Neural progenitor cell (in vitro differentiated cells): ENCODE data around the gene MYRIP. TPM values are rescaled to one million over a fixed set of nuclear protein-coding genes. Genes with fewer than 3 reads are reported as not detected.

ENCODE experiments used
- DNase-seq: peaks from one replicate; pipeline ENCODE4 v3.0.0-alpha.2; 2016; ENCODE audit warnings: low spot score
- H2AFZ ChIP-seq: fragments of 200-600 bp; sonication (generic); replicated peaks from 2 replicates; pipeline ENCODE4 v1.6.1; 2016; ENCODE audit warnings: antibody characterized with exemption
- H3F3A ChIP-seq: fragments of 200-600 bp; sonication (generic); 2 replicates; pipeline ENCODE4 v1.6.1; 2016; ENCODE audit warnings: antibody characterized with exemption, low read depth
- H3K27ac ChIP-seq: fragments of 200-600 bp; sonication (generic); 2 replicates; pipeline ENCODE4 v1.5.1; 2016; ENCODE audit warnings: mild to moderate bottlenecking
- H3K27me3 ChIP-seq: fragments of 200-600 bp; sonication (generic); 2 replicates; pipeline ENCODE4 v1.6.1; 2016; ENCODE audit warnings: mild to moderate bottlenecking, moderate library complexity
- H3K36me3 ChIP-seq: fragments of 200-600 bp; sonication (generic); 2 replicates; pipeline ENCODE4 v1.5.1; 2016
- H3K4me1 ChIP-seq: fragments of 200-600 bp; sonication (generic); 2 replicates; pipeline ENCODE4 v1.6.1; 2016; ENCODE audit warnings: mixed run types
- H3K4me2 ChIP-seq: fragments of 200-600 bp; sonication (generic); 2 replicates; pipeline ENCODE4 v1.6.1; 2016
- H3K4me3 ChIP-seq: fragments of 200-600 bp; sonication (generic); 2 replicates; pipeline ENCODE4 v1.5.1; 2016
- H3K79me2 ChIP-seq: fragments of 200-600 bp; sonication (generic); 2 replicates; pipeline ENCODE4 v1.6.1; 2016; ENCODE audit warnings: low read depth
- H3K9ac ChIP-seq: fragments of 200-600 bp; sonication (generic); 2 replicates; pipeline ENCODE4 v1.6.1; 2016
- H3K9me3 ChIP-seq: fragments of 200-600 bp; sonication (generic); 2 replicates; pipeline ENCODE4 v1.5.1; 2016; ENCODE audit warnings: low read depth
- H4K20me1 ChIP-seq: fragments of 200-600 bp; sonication (generic); 2 replicates; pipeline ENCODE4 v1.6.1; 2016; ENCODE audit warnings: low read depth
- H3K27ac Mint-ChIP-seq: 3 replicates; pipeline ENCODE4 v1.8.0; 2021; ENCODE audit warnings: mixed read lengths
- H3K27me3 Mint-ChIP-seq: 2 replicates; pipeline ENCODE4 v1.8.0; 2022; ENCODE audit warnings: low read depth, mild to moderate bottlenecking, inconsistent platforms, moderate library complexity, mixed read lengths; ENCODE audit not compliant: insufficient read depth
- H3K36me3 Mint-ChIP-seq: 3 replicates; pipeline ENCODE4 v1.8.0; 2021; ENCODE audit warnings: mixed read lengths
- H3K4me1 Mint-ChIP-seq: 3 replicates; pipeline ENCODE4 v1.8.0; 2021; ENCODE audit warnings: mixed read lengths
- H3K4me3 Mint-ChIP-seq: 3 replicates; pipeline ENCODE4 v1.8.0; 2021; ENCODE audit warnings: mild to moderate bottlenecking, moderate library complexity, mixed read lengths
- H3K9me3 Mint-ChIP-seq: 3 replicates; pipeline ENCODE4 v1.8.0; 2020; ENCODE audit warnings: mixed read lengths
- EZH2 ChIP-seq: fragments of 200-600 bp; sonication (generic); IDR thresholded peaks from 2 replicates; pipeline ENCODE4 v1.6.1; 2017; ENCODE audit warnings: antibody characterized with exemption, mild to moderate bottlenecking, moderate library complexity
- EZH2phosphoT487 ChIP-seq: fragments of 200-600 bp; sonication (generic); IDR thresholded peaks from 2 replicates; pipeline ENCODE4 v1.6.1; 2017; ENCODE audit warnings: antibody characterized with exemption
- total RNA-seq: library from RNA; depleted of rRNA; stranded (reverse); fragments of >200 nt; gene quantifications from 2 replicates; pipeline ENCODE4 v1.2.3, GENCODE V29; 2015; ENCODE audit warnings: low replicate concordance
- TF ChIP-seq, protein P1 (sequence below): fragments of 200-600 bp; sonication (generic); IDR thresholded peaks from 2 replicates; pipeline ENCODE4 v1.5.1; 2017; ENCODE audit warnings: antibody characterized with exemption, mild to moderate bottlenecking

Gene MYRIP
- total RNA-seq, 1 donor from 2014 or later: 0.62 TPM

- H3K4me3 Mint-ChIP-seq: no peak overlapping the region
- no peak for DNase-seq
- TF ChIP-seq EZH2phosphoT487: no peak
- TF ChIP-seq EZH2: no peak
- TF ChIP-seq, protein P1, sequence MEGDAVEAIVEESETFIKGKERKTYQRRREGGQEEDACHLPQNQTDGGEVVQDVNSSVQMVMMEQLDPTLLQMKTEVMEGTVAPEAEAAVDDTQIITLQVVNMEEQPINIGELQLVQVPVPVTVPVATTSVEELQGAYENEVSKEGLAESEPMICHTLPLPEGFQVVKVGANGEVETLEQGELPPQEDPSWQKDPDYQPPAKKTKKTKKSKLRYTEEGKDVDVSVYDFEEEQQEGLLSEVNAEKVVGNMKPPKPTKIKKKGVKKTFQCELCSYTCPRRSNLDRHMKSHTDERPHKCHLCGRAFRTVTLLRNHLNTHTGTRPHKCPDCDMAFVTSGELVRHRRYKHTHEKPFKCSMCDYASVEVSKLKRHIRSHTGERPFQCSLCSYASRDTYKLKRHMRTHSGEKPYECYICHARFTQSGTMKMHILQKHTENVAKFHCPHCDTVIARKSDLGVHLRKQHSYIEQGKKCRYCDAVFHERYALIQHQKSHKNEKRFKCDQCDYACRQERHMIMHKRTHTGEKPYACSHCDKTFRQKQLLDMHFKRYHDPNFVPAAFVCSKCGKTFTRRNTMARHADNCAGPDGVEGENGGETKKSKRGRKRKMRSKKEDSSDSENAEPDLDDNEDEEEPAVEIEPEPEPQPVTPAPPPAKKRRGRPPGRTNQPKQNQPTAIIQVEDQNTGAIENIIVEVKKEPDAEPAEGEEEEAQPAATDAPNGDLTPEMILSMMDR: no peak
- Histone ChIP-seq H3K79me2 (no peaks in the 10 kb centered on the region), H3F3A (no peaks in the 10 kb centered on the region), H3K4me2 (no peak overlapping the region), H3K4me1 (no peaks in the 10 kb centered on the region), H3K9ac (no peak overlapping the region), H4K20me1 (no peaks in the 10 kb centered on the region), H3K27ac (no peak overlapping the region), H3K9me3 (no peaks in the 10 kb centered on the region), H3K36me3 (no peaks in the 10 kb centered on the region), H2AFZ (no peak overlapping the region), H3K4me3 (no peak overlapping the region), H3K27me3 (no peaks in the 10 kb centered on the region)
- no peaks in the 10 kb centered on the region for H3K27me3 Mint-ChIP-seq
- no peak overlapping the region for H3K27ac Mint-ChIP-seq
- no peaks in the 10 kb centered on the region for H3K4me1 Mint-ChIP-seq
- H3K36me3 Mint-ChIP-seq: no peaks in the 10 kb centered on the region
- no peaks in the 10 kb centered on the region for H3K9me3 Mint-ChIP-seq
Measured at GRCh38 chr3:39980058-39980457, 170.6 kb downstream of the MYRIP start.

DNA sequence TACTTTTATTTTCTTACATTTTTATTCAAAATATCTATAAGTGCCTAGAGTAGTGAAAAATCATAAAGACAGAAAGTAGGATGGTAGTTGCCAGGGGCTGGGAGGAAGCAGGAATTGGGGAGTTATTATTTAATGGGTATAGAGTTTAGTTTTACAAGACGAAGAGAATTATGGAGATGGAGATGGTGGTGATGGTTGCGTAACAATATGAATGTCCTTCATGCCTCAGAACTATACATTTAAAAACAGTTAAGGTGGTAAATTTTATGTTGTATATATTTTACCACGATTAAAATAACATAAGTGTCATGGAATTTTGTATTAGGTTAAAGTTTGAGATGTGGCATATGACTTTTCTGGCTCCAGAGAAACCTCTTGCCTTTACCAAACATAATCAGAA, 171.4 kb downstream of the MYRIP start:
- no peak overlapping the region for H3K27ac ChIP-seq
- no peaks in the 10 kb centered on the region for H3K4me1 ChIP-seq
- Mint-ChIP-seq H3K4me3 (no peak overlapping the region), H3K36me3 (no peaks in the 10 kb centered on the region), H3K9me3 (no peaks in the 10 kb centered on the region), H3K4me1 (no peaks in the 10 kb centered on the region), H3K27me3 (no peaks in the 10 kb centered on the region), H3K27ac (no peak overlapping the region)
- H3K9ac ChIP-seq: no peak overlapping the region
- no peak for DNase-seq
- no peaks in the 10 kb centered on the region for H4K20me1 ChIP-seq
- H3K4me2 ChIP-seq: no peak overlapping the region
- H2AFZ ChIP-seq: no peak overlapping the region
- no peaks in the 10 kb centered on the region for H3K36me3 ChIP-seq
- no peaks in the 10 kb centered on the region for H3K9me3 ChIP-seq
- H3F3A ChIP-seq: no peaks in the 10 kb centered on the region
- no peak overlapping the region for H3K4me3 ChIP-seq
- no peaks in the 10 kb centered on the region for H3K79me2 ChIP-seq
- TF ChIP-seq, protein P1: no peak
- TF ChIP-seq EZH2: no peak
- no peak for TF ChIP-seq EZH2phosphoT487
- no peaks in the 10 kb centered on the region for H3K27me3 ChIP-seq

DNA sequence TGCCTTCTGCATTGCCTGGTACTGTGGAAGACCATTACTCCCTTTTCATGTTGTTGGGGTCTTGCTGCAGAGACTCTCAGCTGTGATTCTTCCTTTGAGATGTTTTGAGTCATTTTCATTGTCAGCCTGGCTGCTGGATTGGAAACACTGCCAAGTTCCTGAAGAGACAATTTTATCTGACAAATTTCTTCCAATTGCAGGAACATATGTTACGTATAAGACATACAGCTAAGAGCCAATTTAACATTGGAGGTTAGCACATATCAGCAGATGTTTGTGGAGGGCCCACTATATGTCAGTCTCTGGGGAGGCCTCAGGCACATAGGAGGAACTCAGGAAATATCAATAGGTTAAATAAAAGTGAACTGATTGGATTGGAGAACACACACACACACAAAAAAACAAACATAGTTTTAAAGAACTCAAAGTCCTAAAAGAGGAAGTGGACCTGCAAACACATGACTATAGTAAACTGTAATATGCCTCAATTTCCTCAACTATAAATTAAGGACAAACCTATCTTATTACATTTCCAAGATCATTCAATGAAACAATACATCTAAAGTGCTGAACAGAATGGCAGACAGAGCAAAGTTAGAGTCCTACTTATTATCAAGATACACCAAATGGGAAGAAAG, 172.3 kb downstream of the MYRIP start:
- no peaks in the 10 kb centered on the region for H3K27me3 ChIP-seq
- TF ChIP-seq EZH2phosphoT487 (no peak), EZH2 (no peak)
- TF ChIP-seq, protein P1: no peak
- no peak overlapping the region for H3K27ac ChIP-seq
- H3F3A ChIP-seq: no peaks in the 10 kb centered on the region
- H3K27ac Mint-ChIP-seq: no peak overlapping the region
- H3K9me3 ChIP-seq: no peaks in the 10 kb centered on the region
- no peaks in the 10 kb centered on the region for H3K36me3 ChIP-seq
- no peaks in the 10 kb centered on the region for H3K4me1 Mint-ChIP-seq
- H4K20me1 ChIP-seq: no peaks in the 10 kb centered on the region
- no peak overlapping the region for H3K4me2 ChIP-seq
- no peaks in the 10 kb centered on the region for H3K36me3 Mint-ChIP-seq
- no peak overlapping the region for H3K4me3 ChIP-seq
- peaks cover 2% of the 10 kb centered on the region for H3K9me3 Mint-ChIP-seq
- H3K9ac ChIP-seq: no peak overlapping the region
- H3K79me2 ChIP-seq: no peaks in the 10 kb centered on the region
- H2AFZ ChIP-seq: no peak overlapping the region
- no peak overlapping the region for H3K4me3 Mint-ChIP-seq
- no peaks in the 10 kb centered on the region for H3K4me1 ChIP-seq
- no peaks in the 10 kb centered on the region for H3K27me3 Mint-ChIP-seq
- no peak for DNase-seq
